Activated CD8-positive, alpha-beta memory T cell treated with anti-CD3 and anti-CD28 coated beads for 36 hours (primary cell): ENCODE results near the gene FLT1. TPM values are rescaled to one million over a fixed set of nuclear protein-coding genes. Genes with fewer than 3 reads are reported as not detected.

Source experiments
- CTCF ChIA-PET: fragments of 350-600 bp; sonication (Branson Sonifier 250); formaldehyde crosslinking; loops from one replicate; lab custom pipeline; 2021; ENCODE audit warnings: antibody characterized with exemption; lab: Charles Lee
- POLR2A ChIA-PET: fragments of 350-600 bp; sonication (Branson Sonifier 250); formaldehyde crosslinking; loops from one replicate; lab custom pipeline; 2021; ENCODE audit warnings: antibody characterized with exemption; lab: Charles Lee
- total RNA-seq, 2 experiments: library from RNA; stranded (reverse); gene quantifications; one replicate each; pipeline ENCODE4 v1.2.3, GENCODE V29; 2021

Gene FLT1
- total RNA-seq, 2 experiments from 2014 or later: 2.5 to 2.7 TPM

DNA sequence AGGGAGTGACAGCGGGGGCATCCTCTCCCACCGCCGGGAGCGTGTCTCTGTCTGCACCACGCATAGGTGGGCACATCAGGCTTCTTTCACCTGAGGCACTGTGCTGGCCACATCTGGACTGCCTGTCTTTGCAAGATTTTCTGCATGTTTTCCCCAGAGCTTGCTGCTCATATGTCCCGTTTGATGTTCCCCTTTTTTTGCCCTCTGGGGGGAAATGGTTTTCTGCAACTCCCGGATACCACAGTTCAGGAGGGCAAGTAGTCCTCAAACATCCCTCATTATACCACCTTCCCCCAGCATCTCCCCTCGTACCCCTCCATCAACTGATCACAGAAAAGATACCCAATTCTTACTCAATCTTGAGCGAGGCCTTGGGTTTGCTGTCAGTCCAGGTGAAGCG, 188.6 kb downstream of the FLT1 start:
- ChIA-PET CTCF (no interaction called here), POLR2A (no interaction called here)

- ChIA-PET POLR2A (no interaction called here), CTCF (no interaction called here)
These were observed 193.1 kb downstream of the FLT1 start for GRCh38 chr13:28301839-28302238.

DNA sequence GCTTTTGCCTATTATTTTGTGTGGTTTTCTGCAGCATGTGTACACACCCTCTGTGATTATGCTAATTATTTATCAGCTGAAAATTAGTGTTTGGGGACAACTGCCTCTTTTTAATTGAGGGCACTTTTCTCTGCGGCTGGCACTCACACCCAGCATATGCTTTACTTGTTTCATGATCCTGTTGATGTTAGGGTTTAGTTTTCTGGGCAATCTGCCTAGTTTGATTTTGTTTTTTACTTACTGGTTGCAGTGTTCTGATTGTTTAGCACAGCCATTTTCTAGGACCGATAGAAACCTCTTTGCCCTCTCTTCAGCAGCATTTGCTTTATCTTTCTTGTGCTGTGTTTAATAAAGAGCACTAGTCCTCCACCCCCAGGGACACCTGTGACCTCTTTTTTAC, 195.0 kb downstream of the FLT1 start:
- ChIA-PET CTCF (no interaction called here), POLR2A (no interaction called here)

DNA sequence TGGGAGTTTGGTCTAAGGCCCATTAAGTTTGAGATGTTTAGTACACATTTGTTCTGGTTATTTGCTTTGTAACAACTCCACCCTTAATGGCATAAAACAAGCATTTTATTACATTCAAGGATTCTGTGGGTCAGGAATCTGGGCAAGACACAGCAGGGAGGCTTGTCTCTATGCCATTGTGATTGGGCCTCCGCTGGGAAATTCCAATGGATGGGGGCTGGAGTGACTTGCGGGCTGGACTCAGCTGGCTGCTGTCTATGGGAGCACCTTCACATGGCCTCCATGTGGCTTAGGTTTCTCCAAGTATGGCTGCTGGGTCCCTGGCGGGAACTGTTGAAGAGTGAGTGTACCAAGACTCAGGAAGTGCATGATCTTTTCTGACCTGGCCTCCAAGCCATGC, 197.6 kb downstream of the FLT1 start:
- CTCF ChIA-PET: no interaction called here
- POLR2A ChIA-PET: no interaction called here

DNA sequence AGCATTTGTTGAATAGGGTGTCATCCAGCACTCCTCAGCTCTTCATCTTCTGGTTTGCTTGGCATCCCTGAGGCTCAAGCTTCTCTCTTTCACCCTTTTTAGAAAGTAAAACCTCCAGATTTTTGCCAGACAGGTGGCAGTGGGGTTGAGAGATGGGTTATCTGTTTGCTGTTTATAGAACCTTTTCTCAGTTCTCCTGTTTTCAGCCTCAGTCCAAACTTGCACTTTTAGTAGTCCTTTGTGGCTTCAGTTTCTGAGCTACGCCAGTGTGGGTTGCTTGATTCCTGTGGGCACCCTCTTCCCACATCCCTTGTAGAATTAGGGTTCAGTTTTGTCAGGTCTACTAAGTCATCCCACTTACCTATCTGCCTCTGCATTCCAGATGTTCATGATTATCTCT, 208.7 kb downstream of the FLT1 start:
- POLR2A ChIA-PET: no interaction called here
- CTCF ChIA-PET: no interaction called here

GRCh38 chr13:28283600-28283999, 211.3 kb downstream of the FLT1 start:
- ChIA-PET POLR2A (no interaction called here), CTCF (no interaction called here)

DNA sequence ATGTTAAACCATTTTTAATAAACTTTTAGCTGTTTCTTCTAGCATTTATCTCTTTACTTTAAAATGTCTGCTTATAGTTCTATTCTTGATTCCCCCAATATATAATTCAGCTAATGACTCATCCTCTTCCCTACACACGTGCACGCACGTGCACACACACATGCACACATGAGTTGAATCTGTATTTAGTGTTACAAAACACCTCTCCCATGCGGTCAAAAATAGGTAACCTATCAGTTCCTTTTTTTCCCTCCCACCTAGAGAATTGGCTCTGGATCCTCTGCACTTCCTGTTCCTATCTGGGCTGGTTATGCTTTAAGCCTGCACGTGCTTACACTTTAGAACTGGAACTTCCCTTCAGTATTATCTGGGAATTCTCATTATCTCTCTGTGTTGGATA, 212.5 kb downstream of the FLT1 start:
- ChIA-PET POLR2A (no interaction called here), CTCF (interaction anchor here (0.7 kb wide), 1 partner anchor 299 kb away, joined by 3 read pairs; no protein-coding TSS in a partner anchor)

DNA sequence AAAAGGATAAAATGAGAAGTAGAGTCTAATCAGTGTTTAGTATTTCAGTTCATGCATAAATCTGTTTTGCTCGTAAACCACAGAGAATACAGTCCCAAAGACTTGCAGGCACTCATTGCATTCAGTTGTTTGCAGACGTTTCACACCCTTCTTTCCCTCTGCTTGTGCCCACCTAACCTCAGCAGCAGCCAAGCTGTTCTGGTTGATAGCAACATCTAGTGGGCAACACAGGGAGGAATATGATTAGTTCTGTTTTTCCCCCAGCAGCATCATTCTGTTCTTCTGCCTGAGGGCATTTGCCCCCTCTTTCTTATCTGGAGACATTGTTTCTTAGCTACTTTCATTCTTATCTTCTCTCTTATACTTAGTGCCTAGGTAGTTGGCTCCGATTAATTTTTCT, 221.0 kb downstream of the FLT1 start:
- POLR2A ChIA-PET: no interaction called here
- CTCF ChIA-PET: interaction anchor here (1.2 kb wide), 1 partner anchor 130 kb away, joined by 3 read pairs; no protein-coding TSS in a partner anchor

- ChIA-PET POLR2A (no interaction called here), CTCF (no interaction called here)
These were observed 223.7 kb downstream of the FLT1 start for GRCh38 chr13:28271056-28271840.

DNA sequence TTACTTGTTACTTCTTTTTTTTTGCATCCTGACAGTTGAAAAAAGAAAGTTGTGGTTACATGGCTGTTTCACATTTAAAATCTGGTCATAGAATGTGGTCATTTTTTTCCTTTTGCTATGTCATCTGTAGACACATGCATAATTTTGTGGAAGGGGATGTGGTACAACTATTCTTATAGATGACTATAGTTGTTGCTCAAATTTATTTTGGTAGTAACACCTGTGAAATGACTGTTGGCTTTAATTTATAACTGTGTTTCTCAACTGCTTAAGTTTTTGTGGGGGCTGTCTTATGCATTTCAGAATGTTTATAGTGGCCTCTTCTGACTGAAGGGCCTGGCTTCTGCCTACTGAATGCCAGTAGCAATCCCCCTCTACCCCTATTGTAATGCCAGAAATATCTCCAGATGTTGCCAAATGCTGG, 226.1 kb downstream of the FLT1 start:
- ChIA-PET CTCF (no interaction called here), POLR2A (no interaction called here)

- ChIA-PET POLR2A (no interaction called here), CTCF (no interaction called here)
These were observed 227.4 kb downstream of the FLT1 start for GRCh38 chr13:28267497-28267896.

DNA sequence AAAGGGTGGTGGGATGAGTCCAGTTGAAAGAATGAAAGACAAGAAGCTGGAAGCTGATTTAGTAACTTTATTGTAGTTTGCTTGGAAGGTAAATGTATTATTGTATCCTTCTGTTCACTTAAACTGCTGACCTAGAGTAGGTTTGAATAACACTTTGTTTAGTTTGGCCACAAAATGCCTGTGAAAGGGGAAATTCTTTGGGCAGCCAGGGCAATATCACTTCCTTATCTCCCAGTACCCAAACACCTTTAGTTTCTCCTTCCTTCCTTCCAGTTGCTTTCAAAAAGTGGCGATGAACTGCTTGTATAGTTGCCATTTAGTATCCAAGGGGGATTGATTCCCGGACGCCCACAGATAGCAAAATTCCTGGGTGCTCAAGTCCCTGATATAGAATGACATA, 236.5 kb downstream of the FLT1 start:
- CTCF ChIA-PET: no interaction called here
- POLR2A ChIA-PET: no interaction called here

- ChIA-PET CTCF (no interaction called here), POLR2A (no interaction called here)
These were observed 237.6 kb downstream of the FLT1 start for GRCh38 chr13:28257305-28257704.

GRCh38 chr13:28252547-28252946, 242.4 kb downstream of the FLT1 start:
- POLR2A ChIA-PET: no interaction called here
- CTCF ChIA-PET: no interaction called here

GRCh38 chr13:28251466-28251865, 243.5 kb downstream of the FLT1 start:
- POLR2A ChIA-PET: no interaction called here

GRCh38 chr13:28250542-28250941, 244.4 kb downstream of the FLT1 start:
- ChIA-PET CTCF (interaction anchor here (1.2 kb wide), 1 partner anchor 13 kb away, joined by 3 read pairs; no protein-coding TSS in a partner anchor), POLR2A (no interaction called here)

More at GRCh38 chr13:28251466-28251865, 243.5 kb downstream of the FLT1 start:
- CTCF ChIA-PET: interaction anchor here (0.7 kb wide), 1 partner anchor 57 kb away, joined by 3 read pairs; no protein-coding TSS in a partner anchor

Other genes starting within 250 kb of the FLT1 start
- 100 to 1,000 TPM; 124 to 127 TPM for gene POMP, start 164.0 kb upstream of the FLT1 start, total RNA-seq
- gene SLC46A3, start 223.8 kb upstream of the FLT1 start, total RNA-seq: 1 to 10 TPM; 3.4 to 3.8 TPM